SK-N-SH treated with all-trans-retinoic acid at 6 μM for 48 hours (cell line): ENCODE measurements around the gene RBMX2.

Experiments
- ARNTL ChIP-seq: fragments of 450-650 bp; formaldehyde crosslinking; IDR thresholded peaks from 2 replicates; pipeline ENCODE4 v1.5.0; 2020; ENCODE audit warnings: low read depth, mild to moderate bottlenecking, moderate library complexity, borderline replicate concordance
- BACH2 ChIP-seq: fragments of 250-450 bp; sonication (Bioruptor Pico); IDR thresholded peaks from 2 replicates; pipeline ENCODE4 v1.9.0; 2021; ENCODE audit warnings: mild to moderate bottlenecking, borderline replicate concordance
- ESRRG ChIP-seq: fragments of 250-450 bp; sonication (Bioruptor Pico); IDR thresholded peaks from 2 replicates; pipeline ENCODE4 v1.6.1; 2021; ENCODE audit warnings: mild to moderate bottlenecking
- TCF4 ChIP-seq: fragments of 250-450 bp; sonication (Bioruptor Pico); IDR thresholded peaks from 2 replicates; pipeline ENCODE4 v1.8.0; 2021; ENCODE audit warnings: mild to moderate bottlenecking, moderate library complexity, borderline replicate concordance
- TOX ChIP-seq: fragments of 250-450 bp; sonication (Bioruptor Pico); IDR thresholded peaks from 2 replicates; pipeline ENCODE4 v1.8.0; 2021; ENCODE audit warnings: mild to moderate bottlenecking, moderate library complexity, borderline replicate concordance
- ZFP3 ChIP-seq: fragments of 250-450 bp; sonication (Bioruptor Pico); IDR thresholded peaks from 2 replicates; pipeline ENCODE4 v1.5.0; 2020; ENCODE audit warnings: mild to moderate bottlenecking, moderate library complexity
- ZFP30 ChIP-seq: fragments of 450-650 bp; formaldehyde crosslinking; IDR thresholded peaks from 2 replicates; pipeline ENCODE4 v1.5.0; 2022; ENCODE audit warnings: mild to moderate bottlenecking, moderate library complexity
- ZNF565 ChIP-seq: fragments of 450-650 bp; formaldehyde crosslinking; conservative IDR thresholded peaks from 2 replicates; pipeline ENCODE4 v1.5.0; 2020; ENCODE audit warnings: low read depth, mild to moderate bottlenecking, moderate library complexity
- TF ChIP-seq, protein P1 (sequence below): fragments of 250-450 bp; sonication (Bioruptor Pico); IDR thresholded peaks from 2 replicates; pipeline ENCODE4 v1.8.0; 2020; ENCODE audit warnings: mild to moderate bottlenecking, moderate library complexity, borderline replicate concordance
- TF ChIP-seq, protein P2 (sequence below): fragments of 250-450 bp; sonication (Bioruptor Pico); IDR thresholded peaks from 2 replicates; pipeline ENCODE4 v1.5.1; 2021; ENCODE audit warnings: mild to moderate bottlenecking, moderate library complexity
- TF ChIP-seq, protein P3 (sequence below): fragments of 250-450 bp; sonication (Bioruptor Pico); IDR thresholded peaks from 2 replicates; pipeline ENCODE4 v1.5.1; 2020; ENCODE audit warnings: low read depth, mild to moderate bottlenecking, moderate library complexity
- TF ChIP-seq, protein P4 (sequence below): fragments of 250-450 bp; sonication (Bioruptor Pico); IDR thresholded peaks from 2 replicates; pipeline ENCODE4 v1.5.0; 2020; ENCODE audit warnings: mild to moderate bottlenecking, moderate library complexity

DNA sequence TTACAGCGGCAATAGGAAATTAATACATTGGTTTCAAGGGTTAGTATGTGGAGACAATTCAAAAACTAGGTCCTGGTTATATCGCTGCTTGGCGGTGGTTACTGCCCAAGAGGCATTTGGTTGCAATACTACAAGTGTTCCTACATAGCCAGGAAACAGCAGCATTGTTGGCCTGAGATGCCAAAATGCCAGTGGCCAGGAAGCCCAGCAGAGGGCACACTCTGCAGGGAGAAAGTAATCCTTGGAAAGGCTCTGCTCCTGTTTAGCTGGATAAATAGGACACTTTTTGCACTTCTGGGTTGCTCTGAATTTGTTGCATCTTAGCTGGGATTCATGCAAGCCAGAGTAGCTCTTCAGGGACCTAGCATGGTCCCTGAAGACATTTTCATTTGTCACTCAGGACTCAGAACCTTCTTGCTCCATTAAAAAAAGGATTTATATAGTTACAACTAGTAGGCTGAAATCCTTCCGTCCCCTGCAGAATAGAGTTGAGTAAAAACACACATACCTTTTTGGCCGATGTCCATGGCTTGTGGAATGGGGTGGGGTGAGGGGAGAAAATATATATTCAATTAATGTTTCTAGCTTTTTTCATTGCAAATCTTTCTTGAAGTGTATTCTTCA is 8.2 kb upstream of the RBMX2 start:
- TF ChIP-seq ESRRG (no peak), ZNF565 (no peak), ZFP30 (CRISPR knock-in tag) (no peak), BACH2 (CRISPR knock-in tag) (no peak), ARNTL (no peak), TOX (no peak), TCF4 (CRISPR knock-in tag) (no peak), ZFP3 (CRISPR knock-in tag) (no peak)
- TF ChIP-seq, protein P1, sequence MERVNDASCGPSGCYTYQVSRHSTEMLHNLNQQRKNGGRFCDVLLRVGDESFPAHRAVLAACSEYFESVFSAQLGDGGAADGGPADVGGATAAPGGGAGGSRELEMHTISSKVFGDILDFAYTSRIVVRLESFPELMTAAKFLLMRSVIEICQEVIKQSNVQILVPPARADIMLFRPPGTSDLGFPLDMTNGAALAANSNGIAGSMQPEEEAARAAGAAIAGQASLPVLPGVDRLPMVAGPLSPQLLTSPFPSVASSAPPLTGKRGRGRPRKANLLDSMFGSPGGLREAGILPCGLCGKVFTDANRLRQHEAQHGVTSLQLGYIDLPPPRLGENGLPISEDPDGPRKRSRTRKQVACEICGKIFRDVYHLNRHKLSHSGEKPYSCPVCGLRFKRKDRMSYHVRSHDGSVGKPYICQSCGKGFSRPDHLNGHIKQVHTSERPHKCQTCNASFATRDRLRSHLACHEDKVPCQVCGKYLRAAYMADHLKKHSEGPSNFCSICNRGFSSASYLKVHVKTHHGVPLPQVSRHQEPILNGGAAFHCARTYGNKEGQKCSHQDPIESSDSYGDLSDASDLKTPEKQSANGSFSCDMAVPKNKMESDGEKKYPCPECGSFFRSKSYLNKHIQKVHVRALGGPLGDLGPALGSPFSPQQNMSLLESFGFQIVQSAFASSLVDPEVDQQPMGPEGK: no peak
- TF ChIP-seq, protein P2, sequence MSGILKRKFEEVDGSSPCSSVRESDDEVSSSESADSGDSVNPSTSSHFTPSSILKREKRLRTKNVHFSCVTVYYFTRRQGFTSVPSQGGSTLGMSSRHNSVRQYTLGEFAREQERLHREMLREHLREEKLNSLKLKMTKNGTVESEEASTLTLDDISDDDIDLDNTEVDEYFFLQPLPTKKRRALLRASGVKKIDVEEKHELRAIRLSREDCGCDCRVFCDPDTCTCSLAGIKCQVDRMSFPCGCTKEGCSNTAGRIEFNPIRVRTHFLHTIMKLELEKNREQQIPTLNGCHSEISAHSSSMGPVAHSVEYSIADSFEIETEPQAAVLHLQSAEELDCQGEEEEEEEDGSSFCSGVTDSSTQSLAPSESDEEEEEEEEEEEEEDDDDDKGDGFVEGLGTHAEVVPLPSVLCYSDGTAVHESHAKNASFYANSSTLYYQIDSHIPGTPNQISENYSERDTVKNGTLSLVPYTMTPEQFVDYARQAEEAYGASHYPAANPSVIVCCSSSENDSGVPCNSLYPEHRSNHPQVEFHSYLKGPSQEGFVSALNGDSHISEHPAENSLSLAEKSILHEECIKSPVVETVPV: no peak
- TF ChIP-seq, protein P3, sequence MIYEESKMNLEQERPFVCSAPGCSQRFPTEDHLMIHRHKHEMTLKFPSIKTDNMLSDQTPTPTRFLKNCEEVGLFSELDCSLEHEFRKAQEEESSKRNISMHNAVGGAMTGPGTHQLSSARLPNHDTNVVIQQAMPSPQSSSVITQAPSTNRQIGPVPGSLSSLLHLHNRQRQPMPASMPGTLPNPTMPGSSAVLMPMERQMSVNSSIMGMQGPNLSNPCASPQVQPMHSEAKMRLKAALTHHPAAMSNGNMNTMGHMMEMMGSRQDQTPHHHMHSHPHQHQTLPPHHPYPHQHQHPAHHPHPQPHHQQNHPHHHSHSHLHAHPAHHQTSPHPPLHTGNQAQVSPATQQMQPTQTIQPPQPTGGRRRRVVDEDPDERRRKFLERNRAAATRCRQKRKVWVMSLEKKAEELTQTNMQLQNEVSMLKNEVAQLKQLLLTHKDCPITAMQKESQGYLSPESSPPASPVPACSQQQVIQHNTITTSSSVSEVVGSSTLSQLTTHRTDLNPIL (CRISPR knock-in tag): no peak
- TF ChIP-seq, protein P4, sequence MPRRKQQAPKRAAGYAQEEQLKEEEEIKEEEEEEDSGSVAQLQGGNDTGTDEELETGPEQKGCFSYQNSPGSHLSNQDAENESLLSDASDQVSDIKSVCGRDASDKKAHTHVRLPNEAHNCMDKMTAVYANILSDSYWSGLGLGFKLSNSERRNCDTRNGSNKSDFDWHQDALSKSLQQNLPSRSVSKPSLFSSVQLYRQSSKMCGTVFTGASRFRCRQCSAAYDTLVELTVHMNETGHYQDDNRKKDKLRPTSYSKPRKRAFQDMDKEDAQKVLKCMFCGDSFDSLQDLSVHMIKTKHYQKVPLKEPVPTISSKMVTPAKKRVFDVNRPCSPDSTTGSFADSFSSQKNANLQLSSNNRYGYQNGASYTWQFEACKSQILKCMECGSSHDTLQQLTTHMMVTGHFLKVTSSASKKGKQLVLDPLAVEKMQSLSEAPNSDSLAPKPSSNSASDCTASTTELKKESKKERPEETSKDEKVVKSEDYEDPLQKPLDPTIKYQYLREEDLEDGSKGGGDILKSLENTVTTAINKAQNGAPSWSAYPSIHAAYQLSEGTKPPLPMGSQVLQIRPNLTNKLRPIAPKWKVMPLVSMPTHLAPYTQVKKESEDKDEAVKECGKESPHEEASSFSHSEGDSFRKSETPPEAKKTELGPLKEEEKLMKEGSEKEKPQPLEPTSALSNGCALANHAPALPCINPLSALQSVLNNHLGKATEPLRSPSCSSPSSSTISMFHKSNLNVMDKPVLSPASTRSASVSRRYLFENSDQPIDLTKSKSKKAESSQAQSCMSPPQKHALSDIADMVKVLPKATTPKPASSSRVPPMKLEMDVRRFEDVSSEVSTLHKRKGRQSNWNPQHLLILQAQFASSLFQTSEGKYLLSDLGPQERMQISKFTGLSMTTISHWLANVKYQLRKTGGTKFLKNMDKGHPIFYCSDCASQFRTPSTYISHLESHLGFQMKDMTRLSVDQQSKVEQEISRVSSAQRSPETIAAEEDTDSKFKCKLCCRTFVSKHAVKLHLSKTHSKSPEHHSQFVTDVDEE: no peak
